Adrenal gland (tissue), 5 donors: Measurements from ENCODE around the gene NOX3.

ENCODE experiments used
- CTCF ChIP-seq, 6 experiments: fragments of 450-650 bp in 4 of 6; fragments of 200-600 bp in 2 of 6; sonication (generic) in 1 of 6; IDR thresholded peaks; 1 replicate in 5 of 6; 2 replicates in 1 of 6; pipeline versions ENCODE4 v1.5.1 to v1.8.0; 2016 to 2021; ENCODE audit warnings: antibody characterized with exemption in 6 of 6, mild to moderate bottlenecking in 2 of 6, moderate library complexity in 1 of 6
- POLR2A ChIP-seq, 2 donors: fragments of 450-650 bp; IDR thresholded peaks; one replicate each; pipeline ENCODE4 v1.6.1; 2017; ENCODE audit warnings: antibody characterized with exemption in 2 of 2, mild to moderate bottlenecking in 2 of 2, moderate library complexity in 1 of 2
- donor health status: DM: no; HTN: no; CAD: no.

GRCh38 chr6:155443168-155443567 is 12.5 kb downstream of the NOX3 start:
- TF ChIP-seq CTCF (IDR thresholded peaks at IDR 0.05), result no peak
- TF ChIP-seq POLR2A (IDR thresholded peaks at IDR 0.05), result no peak
